HepG2 (cell line): ENCODE measurements around the gene MRPL14. TPM values are rescaled to one million over a fixed set of nuclear protein-coding genes. Genes with fewer than 3 reads are reported as not detected.

Experiments
- AHR ChIP-seq: IDR thresholded peaks from 2 replicates; pipeline ENCODE4 v1.6.1; 2018; ENCODE audit warnings: missing genetic modification reagents, missing compliant biosample characterization
- CREB1 ChIP-seq, 2 experiments: fragments of 450-650 bp in 1 of 2; IDR thresholded peaks; 2 replicates each; pipeline ENCODE4 v1.6.1; 2016 to 2017; ENCODE audit warnings: control low read depth in 1 of 2, mild to moderate bottlenecking in 1 of 2, missing compliant biosample characterization in 1 of 2, missing genetic modification characterization in 1 of 2
- FOXK1 ChIP-seq: sonication (generic); formaldehyde crosslinking; IDR thresholded peaks from 2 replicates; pipeline ENCODE4 v1.4.0; 2020; ENCODE audit warnings: low read depth, missing genetic modification reagents, borderline replicate concordance
- GFI1 ChIP-seq: sonication (generic); formaldehyde crosslinking; IDR thresholded peaks from 2 replicates; pipeline ENCODE4 v1.5.0; 2020; ENCODE audit warnings: missing genetic modification reagents, mild to moderate bottlenecking, borderline replicate concordance
- SP5 ChIP-seq: IDR thresholded peaks from 2 replicates; pipeline ENCODE4 v1.6.1; 2016; ENCODE audit warnings: low read depth, borderline replicate concordance
- SRSF4 ChIP-seq: fragments of 200-400 bp; formaldehyde crosslinking; IDR thresholded peaks from one replicate; pipeline ENCODE4 v1.6.1; 2018; ENCODE audit warnings: mild to moderate bottlenecking, low read depth, low read length, moderate library complexity; ENCODE audit not compliant: poor library complexity, severe bottlenecking
- ZFP91 ChIP-seq: sonication (generic); formaldehyde crosslinking; IDR thresholded peaks from 2 replicates; pipeline ENCODE4 v1.9.0; 2022; ENCODE audit warnings: missing genetic modification reagents, mild to moderate bottlenecking, borderline replicate concordance
- ZMYM4 ChIP-seq: sonication (generic); formaldehyde crosslinking; IDR thresholded peaks from 2 replicates; pipeline ENCODE4 v1.8.1; 2023; ENCODE audit warnings: mild to moderate bottlenecking, missing genetic modification reagents
- ZNF563 ChIP-seq: sonication (generic); formaldehyde crosslinking; IDR thresholded peaks from 2 replicates; pipeline ENCODE4 v1.8.0; 2022; ENCODE audit warnings: mild to moderate bottlenecking, moderate library complexity, missing genetic modification reagents
- ZNF652 ChIP-seq: IDR thresholded peaks from 2 replicates; pipeline ENCODE4 v1.6.1; 2016; ENCODE audit warnings: low read depth, borderline replicate concordance
- polyA plus RNA-seq, 8 experiments: library from polyadenylated mRNA; depleted of rRNA in 3 of 8; stranded (reverse) in 7 of 8; unstranded in 1 of 8; fragments of >200 nt; fragmentation: Illumina TruSeq in 4 of 8; extraction: Trizol in 4 of 8; gene quantifications; 2 replicates each; pipeline versions ENCODE4 v1.2.1 to v1.2.3, GENCODE V29; 2011 to 2016; ENCODE audit warnings: low read depth in 4 of 8, missing spikeins in 1 of 8, mixed read lengths in 1 of 8; ENCODE audit not compliant: insufficient read depth in 1 of 8
- total RNA-seq, 5 experiments: library from RNA; depleted of rRNA; stranded (reverse); fragments of >200 nt; fragmentation: Illumina TruSeq; extraction: Trizol; gene quantifications; 2 replicates each; pipeline ENCODE4 v1.2.3, GENCODE V29; 2016; ENCODE audit warnings: low read depth in 1 of 5
- TF ChIP-seq, protein P1 (sequence below): sonication (generic); formaldehyde crosslinking; IDR thresholded peaks from 2 replicates; pipeline ENCODE4 v1.4.0; 2020; ENCODE audit warnings: missing genetic modification reagents
- TF ChIP-seq, protein P2 (sequence below), 2 experiments: sonication (generic) in 1 of 2; formaldehyde crosslinking in 1 of 2; IDR thresholded peaks; 2 replicates each; pipeline versions ENCODE4 v1.6.1 to v1.9.0; 2014 to 2022; ENCODE audit warnings: antibody characterized with exemption in 1 of 2, borderline replicate concordance in 1 of 2, inconsistent platforms in 1 of 2, low read depth in 1 of 2, missing genetic modification reagents in 1 of 2
- TF ChIP-seq, protein P3 (sequence below): sonication (generic); formaldehyde crosslinking; conservative IDR thresholded peaks from 2 replicates; pipeline ENCODE4 v1.8.0; 2022; ENCODE audit warnings: missing genetic modification reagents

MRPL14 gene
- total and polyA plus RNA-seq, 2 of the 13 experiments (the other 11 are each of a cell fraction or from before 2014, with no cell fraction given): 157 to 178 TPM

- TF ChIP-seq, protein P1, sequence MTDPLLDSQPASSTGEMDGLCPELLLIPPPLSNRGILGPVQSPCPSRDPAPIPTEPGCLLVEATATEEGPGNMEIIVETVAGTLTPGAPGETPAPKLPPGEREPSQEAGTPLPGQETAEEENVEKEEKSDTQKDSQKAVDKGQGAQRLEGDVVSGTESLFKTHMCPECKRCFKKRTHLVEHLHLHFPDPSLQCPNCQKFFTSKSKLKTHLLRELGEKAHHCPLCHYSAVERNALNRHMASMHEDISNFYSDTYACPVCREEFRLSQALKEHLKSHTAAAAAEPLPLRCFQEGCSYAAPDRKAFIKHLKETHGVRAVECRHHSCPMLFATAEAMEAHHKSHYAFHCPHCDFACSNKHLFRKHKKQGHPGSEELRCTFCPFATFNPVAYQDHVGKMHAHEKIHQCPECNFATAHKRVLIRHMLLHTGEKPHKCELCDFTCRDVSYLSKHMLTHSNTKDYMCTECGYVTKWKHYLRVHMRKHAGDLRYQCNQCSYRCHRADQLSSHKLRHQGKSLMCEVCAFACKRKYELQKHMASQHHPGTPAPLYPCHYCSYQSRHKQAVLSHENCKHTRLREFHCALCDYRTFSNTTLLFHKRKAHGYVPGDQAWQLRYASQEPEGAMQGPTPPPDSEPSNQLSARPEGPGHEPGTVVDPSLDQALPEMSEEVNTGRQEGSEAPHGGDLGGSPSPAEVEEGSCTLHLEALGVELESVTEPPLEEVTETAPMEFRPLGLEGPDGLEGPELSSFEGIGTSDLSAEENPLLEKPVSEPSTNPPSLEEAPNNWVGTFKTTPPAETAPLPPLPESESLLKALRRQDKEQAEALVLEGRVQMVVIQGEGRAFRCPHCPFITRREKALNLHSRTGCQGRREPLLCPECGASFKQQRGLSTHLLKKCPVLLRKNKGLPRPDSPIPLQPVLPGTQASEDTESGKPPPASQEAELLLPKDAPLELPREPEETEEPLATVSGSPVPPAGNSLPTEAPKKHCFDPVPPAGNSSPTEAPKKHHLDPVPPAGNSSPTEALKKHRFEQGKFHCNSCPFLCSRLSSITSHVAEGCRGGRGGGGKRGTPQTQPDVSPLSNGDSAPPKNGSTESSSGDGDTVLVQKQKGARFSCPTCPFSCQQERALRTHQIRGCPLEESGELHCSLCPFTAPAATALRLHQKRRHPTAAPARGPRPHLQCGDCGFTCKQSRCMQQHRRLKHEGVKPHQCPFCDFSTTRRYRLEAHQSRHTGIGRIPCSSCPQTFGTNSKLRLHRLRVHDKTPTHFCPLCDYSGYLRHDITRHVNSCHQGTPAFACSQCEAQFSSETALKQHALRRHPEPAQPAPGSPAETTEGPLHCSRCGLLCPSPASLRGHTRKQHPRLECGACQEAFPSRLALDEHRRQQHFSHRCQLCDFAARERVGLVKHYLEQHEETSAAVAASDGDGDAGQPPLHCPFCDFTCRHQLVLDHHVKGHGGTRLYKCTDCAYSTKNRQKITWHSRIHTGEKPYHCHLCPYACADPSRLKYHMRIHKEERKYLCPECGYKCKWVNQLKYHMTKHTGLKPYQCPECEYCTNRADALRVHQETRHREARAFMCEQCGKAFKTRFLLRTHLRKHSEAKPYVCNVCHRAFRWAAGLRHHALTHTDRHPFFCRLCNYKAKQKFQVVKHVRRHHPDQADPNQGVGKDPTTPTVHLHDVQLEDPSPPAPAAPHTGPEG (CRISPR knock-in tag): peak; percentile 79; the same call in 1 of the 2 replicates
- TF ChIP-seq, protein P2, sequence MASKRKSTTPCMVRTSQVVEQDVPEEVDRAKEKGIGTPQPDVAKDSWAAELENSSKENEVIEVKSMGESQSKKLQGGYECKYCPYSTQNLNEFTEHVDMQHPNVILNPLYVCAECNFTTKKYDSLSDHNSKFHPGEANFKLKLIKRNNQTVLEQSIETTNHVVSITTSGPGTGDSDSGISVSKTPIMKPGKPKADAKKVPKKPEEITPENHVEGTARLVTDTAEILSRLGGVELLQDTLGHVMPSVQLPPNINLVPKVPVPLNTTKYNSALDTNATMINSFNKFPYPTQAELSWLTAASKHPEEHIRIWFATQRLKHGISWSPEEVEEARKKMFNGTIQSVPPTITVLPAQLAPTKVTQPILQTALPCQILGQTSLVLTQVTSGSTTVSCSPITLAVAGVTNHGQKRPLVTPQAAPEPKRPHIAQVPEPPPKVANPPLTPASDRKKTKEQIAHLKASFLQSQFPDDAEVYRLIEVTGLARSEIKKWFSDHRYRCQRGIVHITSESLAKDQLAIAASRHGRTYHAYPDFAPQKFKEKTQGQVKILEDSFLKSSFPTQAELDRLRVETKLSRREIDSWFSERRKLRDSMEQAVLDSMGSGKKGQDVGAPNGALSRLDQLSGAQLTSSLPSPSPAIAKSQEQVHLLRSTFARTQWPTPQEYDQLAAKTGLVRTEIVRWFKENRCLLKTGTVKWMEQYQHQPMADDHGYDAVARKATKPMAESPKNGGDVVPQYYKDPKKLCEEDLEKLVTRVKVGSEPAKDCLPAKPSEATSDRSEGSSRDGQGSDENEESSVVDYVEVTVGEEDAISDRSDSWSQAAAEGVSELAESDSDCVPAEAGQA (IDR thresholded peaks at IDR 0.05; ENCODE audit: low read depth): no peak
- TF ChIP-seq, protein P2 (CRISPR knock-in tag; IDR thresholded peaks at IDR 0.05; ENCODE audit: borderline replicate concordance): no peak
- TF ChIP-seq SRSF4 (no peak), GFI1 (CRISPR knock-in tag) (no peak), ZFP91 (CRISPR knock-in tag) (no peak; the same call in none of the 2 replicates), ZMYM4 (CRISPR knock-in tag) (no peak; the same call in 1 of the 2 replicates), AHR (no peak), ZNF652 (CRISPR knock-in tag) (peak; percentile 34; the same call in 1 of the 2 replicates), SP5 (CRISPR knock-in tag) (0 out of 2 replicates have a peak, but pooled peaks have one; percentile 49), FOXK1 (CRISPR knock-in tag) (peak; percentile 59; the same call in 1 of the 2 replicates), CREB1 (IDR thresholded peaks at IDR 0.05) (no peak), CREB1 (CRISPR knock-in tag; IDR thresholded peaks at IDR 0.05) (no peak), ZNF563 (CRISPR knock-in tag) (peak; percentile 65)
- TF ChIP-seq, protein P3, sequence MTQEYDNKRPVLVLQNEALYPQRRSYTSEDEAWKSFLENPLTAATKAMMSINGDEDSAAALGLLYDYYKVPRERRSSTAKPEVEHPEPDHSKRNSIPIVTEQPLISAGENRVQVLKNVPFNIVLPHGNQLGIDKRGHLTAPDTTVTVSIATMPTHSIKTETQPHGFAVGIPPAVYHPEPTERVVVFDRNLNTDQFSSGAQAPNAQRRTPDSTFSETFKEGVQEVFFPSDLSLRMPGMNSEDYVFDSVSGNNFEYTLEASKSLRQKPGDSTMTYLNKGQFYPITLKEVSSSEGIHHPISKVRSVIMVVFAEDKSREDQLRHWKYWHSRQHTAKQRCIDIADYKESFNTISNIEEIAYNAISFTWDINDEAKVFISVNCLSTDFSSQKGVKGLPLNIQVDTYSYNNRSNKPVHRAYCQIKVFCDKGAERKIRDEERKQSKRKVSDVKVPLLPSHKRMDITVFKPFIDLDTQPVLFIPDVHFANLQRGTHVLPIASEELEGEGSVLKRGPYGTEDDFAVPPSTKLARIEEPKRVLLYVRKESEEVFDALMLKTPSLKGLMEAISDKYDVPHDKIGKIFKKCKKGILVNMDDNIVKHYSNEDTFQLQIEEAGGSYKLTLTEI (CRISPR knock-in tag): no peak
Observed at GRCh38 chr6:44074439-44074812, 52.8 kb downstream of the MRPL14 start (continued).
